GM12878 (cell line): ENCODE data around the gene MAGEA2. TPM values are rescaled to one million over a fixed set of nuclear protein-coding genes. Genes with fewer than 3 reads are reported as not detected.
"Not testable (repeated sequence)": the region's sequence is repeated elsewhere in the genome, so short reads cannot be mapped to it uniquely, and the experiment has no call there.

ENCODE experiments used
- ATAC-seq: fragments of 200-7000 bp; cut with Tn5 transposase; 3 replicates; pipeline ENCODE4 v1.9.1; 2020; ENCODE audit warnings: mild to moderate bottlenecking, moderate library complexity
- BruUV-seq: library from RNA; stranded (reverse); fragments of 400-500 nt; replicated peaks from 2 replicates; lab custom pipeline; 2021; lab: Mats Ljungman, UMichigan
- CTCF ChIA-PET: fragments of 300-600 bp; sonication (Branson Sonifier 250); formaldehyde crosslinking; extraction: SDS; loops from one replicate; lab custom pipeline; 2021; ENCODE audit warnings: inconsistent platforms; lab: Yijun Ruan, JAX
- POLR2A ChIA-PET: fragments of 350-600 bp; formaldehyde crosslinking; extraction: SDS; loops from one replicate; lab custom pipeline; 2021; ENCODE audit warnings: inconsistent platforms; lab: Charles Lee
- RAD21 ChIA-PET: fragments of 300-600 bp; sonication (Branson Sonifier 250); formaldehyde crosslinking; loops from one replicate; lab custom pipeline; 2023; ENCODE audit warnings: antibody characterized with exemption; ENCODE audit not compliant: unreplicated experiment; lab: Charles Lee
- SMC1A ChIA-PET: fragments of 300-600 bp; sonication (Branson Sonifier 250); formaldehyde crosslinking; loops from one replicate; lab custom pipeline; 2023; ENCODE audit not compliant: unreplicated experiment, uncharacterized antibody; lab: Charles Lee
- DNase-seq: peaks from one replicate; pipeline ENCODE4 v3.0.0-alpha.2; 2011; ENCODE audit warnings: low read depth, low spot score
- FAIRE-seq: peaks from 3 replicates; lab custom pipeline; 2011; peaks lifted over from hg19 to GRCh38; lab: Jason Lieb, UNC
- H2AFZ ChIP-seq: 2 replicates; pipeline ENCODE4 v1.6.0; 2011; ENCODE audit warnings: low read depth, low read length, control low read depth; ENCODE audit not compliant: control insufficient read depth
- H3K27ac ChIP-seq: 2 replicates; pipeline ENCODE4 v1.5.1; 2011; ENCODE audit warnings: control low read depth; ENCODE audit not compliant: control insufficient read depth, insufficient read depth
- H3K27me3 ChIP-seq, 2 experiments: replicated peaks in 1 of 2; 2 replicates each; pipeline versions ENCODE4 v1.6.0 to v1.6.1; 2011; ENCODE audit warnings: low read length in 1 of 2; ENCODE audit not compliant: control insufficient read depth in 2 of 2, insufficient read depth in 2 of 2
- H3K36me3 ChIP-seq, 2 experiments: 2 replicates each; pipeline ENCODE4 v1.5.1; 2011; ENCODE audit warnings: low read length in 1 of 2; ENCODE audit not compliant: control insufficient read depth in 2 of 2, insufficient read depth in 2 of 2
- H3K4me1 ChIP-seq: 2 replicates; pipeline ENCODE4 v1.6.1; 2011; ENCODE audit warnings: mild to moderate bottlenecking, low read length, moderate library complexity, mixed read lengths; ENCODE audit not compliant: control insufficient read depth, insufficient read depth
- H3K4me2 ChIP-seq: 2 replicates; pipeline ENCODE4 v1.6.0; 2011; ENCODE audit warnings: control low read depth; ENCODE audit not compliant: control insufficient read depth, insufficient read depth
- H3K4me3 ChIP-seq: fragments of 200-600 bp; sonication (generic); 2 replicates; pipeline ENCODE4 v1.5.1; 2016
- H3K79me2 ChIP-seq: 2 replicates; pipeline ENCODE4 v1.6.0; 2011; ENCODE audit warnings: low read length; ENCODE audit not compliant: control insufficient read depth, insufficient read depth
- H3K9ac ChIP-seq: 2 replicates; pipeline ENCODE4 v1.8.0; 2011; ENCODE audit warnings: low read length, control low read depth, mixed read lengths; ENCODE audit not compliant: control insufficient read depth, insufficient read depth
- H3K9me3 ChIP-seq: replicated peaks from 3 replicates; pipeline ENCODE4 v1.5.1; 2011; ENCODE audit warnings: mild to moderate bottlenecking, low read length; ENCODE audit not compliant: control insufficient read depth, insufficient read depth
- H4K20me1 ChIP-seq: 2 replicates; pipeline ENCODE4 v1.6.0; 2011; ENCODE audit not compliant: control insufficient read depth, insufficient read depth
- WGBS: methylation state at CpG from one replicate; pipeline ENCODE4 v1.1.6; 2016; ENCODE audit warnings: low lambda C conversion rate; ENCODE audit not compliant: insufficient replicate concordance, insufficient coverage; ENCODE audit errors: missing lambda C conversion rate; 5-methylcytosine and 5-hydroxymethylcytosine counted together
- in situ Hi-C: fragments of 300-500 bp; cut with MboI; formaldehyde crosslinking; loops from 9 replicates; pipeline ENCODE4 v1.14.3; 2018; ENCODE audit warnings: mixed read lengths
- intact Hi-C: fragments of 100-400 bp; cut with micrococcal nuclease; formaldehyde crosslinking; loops from one replicate; pipeline ENCODE4 v1.14.2; 2022; ENCODE audit not compliant: unreplicated experiment
- polyA plus RNA-seq, 11 experiments: library from polyadenylated mRNA; depleted of rRNA in 4 of 11; unstranded in 6 of 11; stranded (reverse) in 5 of 11; fragments of >200 nt; fragmentation: Nextera tagmentation in 4 of 11; fragmentation: Illumina TruSeq in 1 of 11; extraction: Ambion mirVana in 4 of 11; extraction: Trizol in 1 of 11; gene quantifications; 1 replicate in 1 of 11; 2 replicates in 10 of 11; pipeline versions ENCODE4 v1.2.1 to v1.2.3, GENCODE V29; 2011 to 2016; ENCODE audit warnings: inconsistent platforms in 2 of 11, missing spikeins in 2 of 11, low read depth in 1 of 11
- total RNA-seq, 4 experiments: library from RNA; depleted of rRNA in 3 of 4; stranded (reverse); fragments of >200 nt in 3 of 4; fragmentation: Illumina TruSeq in 1 of 4; extraction: Trizol in 1 of 4; gene quantifications; 2 replicates each; pipeline versions ENCODE4 v1.2.1 to v1.2.3, GENCODE V29; 2013 to 2021

The MAGEA2 gene
- total and polyA plus RNA-seq, 10 of the 15 experiments (the other 5 are each of a cell fraction or from before 2014, with no cell fraction given) = 0.04 to 0.13 TPM; not detected in 8

DNA sequence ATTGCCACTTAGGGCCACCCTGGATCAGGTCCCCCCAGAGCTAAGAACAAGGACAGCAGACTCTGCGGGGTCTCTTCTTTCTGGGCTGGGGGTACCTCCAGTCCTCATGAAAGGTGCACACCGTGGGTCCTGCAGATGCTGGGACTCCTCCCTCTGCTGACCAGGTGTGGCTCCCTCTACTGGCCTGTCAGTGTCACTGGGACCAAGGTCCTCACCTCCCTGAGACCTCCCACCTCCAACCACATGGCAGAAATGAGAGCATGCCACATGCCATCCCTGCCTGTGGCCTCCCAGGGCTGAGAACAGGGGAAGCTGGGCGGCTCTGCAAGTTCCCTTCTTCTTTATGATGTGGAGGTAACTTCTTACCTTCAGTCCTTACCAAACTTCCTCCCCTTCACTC, 33.4 kb upstream of the MAGEA2 start:
- H3K27me3 ChIP-seq, SMC1A ChIA-PET, H3K27ac ChIP-seq, intact Hi-C loops, H4K20me1 ChIP-seq, H2AFZ ChIP-seq, H3K4me1 ChIP-seq, POLR2A ChIA-PET, in situ Hi-C loops, H3K4me2 ChIP-seq, H3K4me3 ChIP-seq, CTCF ChIA-PET, H3K36me3 ChIP-seq, DNase-seq, RAD21 ChIA-PET, H3K9ac ChIP-seq, BruUV-seq, H3K9me3 ChIP-seq, H3K79me2 ChIP-seq: not testable (repeated sequence)
- WGBS = no CpG with 5 or more reads among the region's 3 CpGs
- ATAC-seq = peak; percentile 92
- peak; percentile 7 for FAIRE-seq

DNA sequence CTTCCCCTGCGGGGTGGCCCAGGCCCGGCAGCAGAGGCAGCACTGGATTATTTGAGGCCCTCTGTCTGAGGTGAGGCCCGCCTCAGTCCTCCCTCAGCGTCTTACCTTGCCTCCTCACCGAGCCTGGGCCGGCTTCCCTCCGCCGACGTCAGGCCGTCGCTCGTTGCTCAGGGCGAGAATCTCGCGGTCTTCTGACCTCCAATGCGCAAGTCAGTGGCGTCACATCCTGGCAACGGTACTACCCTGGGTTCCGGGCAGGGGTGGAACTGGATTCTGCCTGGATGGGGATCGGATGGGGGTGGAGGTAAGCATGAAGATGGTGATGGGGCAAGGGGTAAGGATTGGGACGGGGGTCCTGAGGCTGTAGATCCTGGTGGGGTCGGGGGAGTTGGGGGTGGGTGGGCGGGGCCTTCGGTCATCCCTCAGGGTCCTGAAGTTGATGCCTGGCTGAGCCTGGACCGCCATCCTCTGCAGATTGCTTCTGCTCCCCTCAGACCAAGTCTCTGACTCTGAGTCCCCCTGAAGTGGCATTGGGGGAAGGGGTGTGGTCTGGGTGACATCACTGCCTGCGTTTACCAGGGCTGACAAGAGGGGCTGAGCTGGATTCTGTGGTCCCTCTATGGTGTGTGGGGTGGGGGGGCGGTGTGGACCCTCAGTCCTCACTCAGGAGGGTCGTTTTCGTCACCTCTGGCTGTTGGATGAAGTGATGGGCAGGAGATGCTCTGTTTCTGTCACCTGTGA, 16.1 kb upstream of the MAGEA2 start, which contains the start of gene MAGEA6:
MAGEA6 (minus strand) TSS at position 141 of the 741 bp plus-strand sequence. CDS start 2,039 bp downstream, outside the sequence.
- H2AFZ ChIP-seq, CTCF ChIA-PET, H3K9ac ChIP-seq, BruUV-seq, H3K79me2 ChIP-seq, H4K20me1 ChIP-seq, POLR2A ChIA-PET, DNase-seq, H3K4me3 ChIP-seq, H3K4me2 ChIP-seq, H3K27ac ChIP-seq, intact Hi-C loops, SMC1A ChIA-PET, H3K9me3 ChIP-seq, ATAC-seq, H3K4me1 ChIP-seq, H3K27me3 ChIP-seq, RAD21 ChIA-PET, FAIRE-seq, H3K36me3 ChIP-seq: not testable (repeated sequence)
- no CpG with 5 or more reads among the region's 29 CpGs for WGBS
- in situ Hi-C loops = loop anchor here (25.0 kb wide), 1 partner anchor 107 kb away; no protein-coding TSS in a partner anchor

DNA sequence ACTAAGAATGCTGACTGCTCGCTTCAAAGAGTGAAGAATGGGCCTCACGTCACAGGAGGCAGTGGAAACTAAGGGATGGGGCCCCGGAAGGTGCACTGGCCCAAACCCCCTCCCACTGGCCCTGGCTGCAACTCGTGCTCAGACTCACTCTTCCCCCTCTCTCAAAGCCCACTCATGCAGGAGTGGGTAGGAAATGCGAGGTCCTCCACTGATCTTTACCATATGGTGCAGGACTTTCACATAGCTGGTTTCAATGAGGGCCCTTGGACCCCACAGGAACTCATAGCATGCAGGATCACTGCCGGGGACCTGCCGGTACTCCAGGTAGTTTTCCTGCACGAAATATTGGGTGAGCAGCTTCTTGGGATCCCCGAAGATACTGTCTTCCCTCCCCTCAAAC, 12.9 kb upstream of the MAGEA2 start:
- SMC1A ChIA-PET, FAIRE-seq, H3K9ac ChIP-seq, H3K27ac ChIP-seq, H3K36me3 ChIP-seq, BruUV-seq, H3K27me3 ChIP-seq, intact Hi-C loops, RAD21 ChIA-PET, H3K9me3 ChIP-seq, DNase-seq, POLR2A ChIA-PET, H3K79me2 ChIP-seq, ATAC-seq, H3K4me2 ChIP-seq, H2AFZ ChIP-seq, H4K20me1 ChIP-seq, H3K4me1 ChIP-seq, H3K4me3 ChIP-seq: not testable (repeated sequence)
- CTCF ChIA-PET = interaction anchor here (0.7 kb wide), 1 partner anchor 130 kb away, joined by 3 read pairs; no protein-coding TSS in a partner anchor
- in situ Hi-C loops = loop anchor here (25.0 kb wide), 1 partner anchor 104 kb away; no protein-coding TSS in a partner anchor
- 28% methylated on average over 9 of the region's 9 CpGs for WGBS

DNA sequence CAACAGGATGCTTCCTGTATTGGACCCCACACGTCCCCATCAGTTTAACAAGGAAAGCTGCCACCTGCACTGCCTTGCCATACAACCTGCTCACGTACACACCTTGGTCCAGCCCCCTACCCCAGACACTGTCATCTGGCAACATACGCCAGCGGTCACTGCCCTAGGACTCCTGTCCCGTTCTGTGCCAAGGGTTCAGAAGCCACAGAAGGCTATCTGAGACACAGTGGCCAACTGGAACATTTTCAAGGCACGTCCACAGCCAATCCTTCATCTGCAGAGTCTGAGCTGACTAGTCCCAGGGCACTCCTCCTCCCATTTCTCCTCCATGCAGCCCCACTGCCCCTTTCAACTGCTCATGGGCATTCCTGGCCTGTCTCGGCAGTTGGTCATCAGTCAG, 7.9 kb upstream of the MAGEA2 start:
- not testable (repeated sequence) for FAIRE-seq, H3K36me3 ChIP-seq, H2AFZ ChIP-seq

More for the DNA sequence above, 7.9 kb upstream of the MAGEA2 start:
- H3K79me2 ChIP-seq, SMC1A ChIA-PET, RAD21 ChIA-PET, H3K4me2 ChIP-seq, H3K27me3 ChIP-seq, H4K20me1 ChIP-seq, DNase-seq, BruUV-seq, CTCF ChIA-PET, intact Hi-C loops, H3K4me1 ChIP-seq, H3K4me3 ChIP-seq, ATAC-seq, H3K27ac ChIP-seq, H3K9ac ChIP-seq, H3K9me3 ChIP-seq, POLR2A ChIA-PET: not testable (repeated sequence)
- WGBS = 0% methylated on average over 2 of the region's 7 CpGs
- in situ Hi-C loops = loop anchor here (25.0 kb wide), 1 partner anchor 99 kb away; no protein-coding TSS in a partner anchor
